HEK293T (cell line): Measurements from ENCODE around the gene EDN1.
A peak's percentile ranks its signal among the peaks of the same experiment; 100 is the strongest.

ENCODE experiments used
- CTCF ChIA-PET: fragments of 350-600 bp; formaldehyde crosslinking; extraction: SDS; loops from one replicate; lab custom pipeline; 2021; ENCODE audit warnings: antibody characterized with exemption, inconsistent platforms; lab: Yijun Ruan, JAX
- POLR2A ChIA-PET: fragments of 350-600 bp; formaldehyde crosslinking; extraction: SDS; loops from one replicate; lab custom pipeline; 2020; ENCODE audit warnings: antibody characterized with exemption, inconsistent platforms; lab: Yijun Ruan, JAX
- DNase-seq: peaks from one replicate; pipeline ENCODE4 v3.0.0; 2012; ENCODE audit warnings: mixed read lengths; ENCODE audit errors: extremely low spot score
- ARNT ChIP-seq: fragments of 450-650 bp; IDR thresholded peaks from 2 replicates; pipeline ENCODE4 v1.6.1; 2017; ENCODE audit warnings: mild to moderate bottlenecking
- BHLHE40 ChIP-seq: fragments of 450-650 bp; IDR thresholded peaks from 2 replicates; pipeline ENCODE4 v1.6.1; 2016; ENCODE audit warnings: mild to moderate bottlenecking, moderate library complexity, borderline replicate concordance
- CTBP1 ChIP-seq: fragments of 450-650 bp; IDR thresholded peaks from 2 replicates; pipeline ENCODE4 v1.6.1; 2016; ENCODE audit warnings: borderline replicate concordance
- ELF4 ChIP-seq: fragments of 450-650 bp; IDR thresholded peaks from 2 replicates; pipeline ENCODE4 v1.6.1; 2017; ENCODE audit warnings: antibody characterized with exemption
- FOXA1 ChIP-seq: fragments of 450-650 bp; IDR thresholded peaks from 2 replicates; pipeline ENCODE4 v1.6.1; 2016; ENCODE audit warnings: mild to moderate bottlenecking
- FOXK2 ChIP-seq: fragments of 450-650 bp; IDR thresholded peaks from 2 replicates; pipeline ENCODE4 v1.6.1; 2016; ENCODE audit warnings: mild to moderate bottlenecking
- FOXM1 ChIP-seq: fragments of 450-650 bp; IDR thresholded peaks from 2 replicates; pipeline ENCODE4 v1.6.1; 2017; ENCODE audit warnings: mild to moderate bottlenecking, borderline replicate concordance
- HDGF ChIP-seq: fragments of 450-650 bp; IDR thresholded peaks from 2 replicates; pipeline ENCODE4 v1.6.1; 2017; ENCODE audit warnings: antibody characterized with exemption, borderline replicate concordance
- L3MBTL2 ChIP-seq: fragments of 450-650 bp; conservative IDR thresholded peaks from 2 replicates; pipeline ENCODE4 v1.6.1; 2016; ENCODE audit warnings: mild to moderate bottlenecking
- LEF1 ChIP-seq: fragments of 450-650 bp; IDR thresholded peaks from 2 replicates; pipeline ENCODE4 v1.6.1; 2017; ENCODE audit warnings: mild to moderate bottlenecking, borderline replicate concordance
- NFRKB ChIP-seq: fragments of 450-650 bp; IDR thresholded peaks from 2 replicates; pipeline ENCODE4 v1.6.1; 2016; ENCODE audit warnings: mild to moderate bottlenecking, moderate library complexity
- PKNOX1 ChIP-seq: fragments of 450-650 bp; IDR thresholded peaks from 2 replicates; pipeline ENCODE4 v1.6.1; 2016
- SP1 ChIP-seq: fragments of 450-650 bp; IDR thresholded peaks from 2 replicates; pipeline ENCODE4 v1.6.1; 2017
- SUZ12 ChIP-seq: fragments of 450-650 bp; IDR thresholded peaks from 2 replicates; pipeline ENCODE4 v1.6.1; 2016; ENCODE audit warnings: mild to moderate bottlenecking
- TARDBP ChIP-seq: fragments of 450-650 bp; IDR thresholded peaks from 2 replicates; pipeline ENCODE4 v1.6.1; 2016
- ZNF384 ChIP-seq: fragments of 450-650 bp; IDR thresholded peaks from 2 replicates; pipeline ENCODE4 v1.6.1; 2016

Gene EDN1

GRCh38 chr6:12289933-12290820, at the start of gene EDN1:
Gene EDN1 (plus strand): TSS chr6:12290361. CDS start chr6:12290630, 269 bp downstream.
- ChIA-PET CTCF (interaction anchor here (0.6 to 4.5 kb wide), 23 partner anchors 9 to 706 kb away, joined by 3 to 53 read pairs (median 4); no protein-coding TSS in a partner anchor), POLR2A (no interaction called here)
- DNase-seq = peak; percentile 77
- no peak for TF ChIP-seq LEF1
- TF ChIP-seq PKNOX1 = no peak
- no peak for TF ChIP-seq ARNT
- no peak for TF ChIP-seq HDGF
- TF ChIP-seq SP1 = no peak
- no peak for TF ChIP-seq ELF4
- no peak for TF ChIP-seq FOXM1
- TF ChIP-seq CTBP1 = no peak
- no peak for TF ChIP-seq NFRKB
- no peak for TF ChIP-seq L3MBTL2
- TF ChIP-seq TARDBP = no peak
- TF ChIP-seq FOXA1 = no peak
- TF ChIP-seq SUZ12 = no peak
- no peak for TF ChIP-seq ZNF384

- TF ChIP-seq ELF4 (no peak), LEF1 (no peak), SP1 (no peak), ARNT (no peak), FOXK2 (no peak), FOXA1 (no peak), BHLHE40 (no peak), PKNOX1 (no peak), TARDBP (no peak)
- no peak for DNase-seq
- ChIA-PET CTCF (interaction anchor here (0.5 kb wide), 1 partner anchor 588 kb away, joined by 3 read pairs; no protein-coding TSS in a partner anchor), POLR2A (no interaction called here)
These were observed 48.5 kb upstream of the EDN1 start for GRCh38 chr6:12241493-12242175.

GRCh38 chr6:12243169-12243568, 47.0 kb upstream of the EDN1 start:
- ChIA-PET POLR2A (no interaction called here), CTCF (no interaction called here)
- TF ChIP-seq NFRKB (no peak), ARNT (no peak), FOXM1 (no peak), PKNOX1 (no peak), L3MBTL2 (no peak)
- DNase-seq = no peak

- CTCF ChIA-PET = interaction anchor here (0.6 to 1.8 kb wide), 3 partner anchors 12 to 1383 kb away, joined by 3 to 5 read pairs (median 4); no protein-coding TSS in a partner anchor
- TF ChIP-seq BHLHE40 = no peak
- no peak for TF ChIP-seq FOXM1
- TF ChIP-seq HDGF = no peak
- no peak for TF ChIP-seq NFRKB
- TF ChIP-seq ZNF384 = no peak
- TF ChIP-seq TARDBP = no peak
- TF ChIP-seq LEF1 = no peak
- TF ChIP-seq ARNT = no peak
- TF ChIP-seq FOXA1 = no peak
- no peak for TF ChIP-seq PKNOX1
- no peak for TF ChIP-seq ELF4
These were observed 44.8 kb upstream of the EDN1 start for GRCh38 chr6:12245360-12245759.

GRCh38 chr6:12245763-12246718, 44.1 kb upstream of the EDN1 start:
- DNase-seq = no peak
- peak; percentile 58; the same call in 1 of the 2 replicates for TF ChIP-seq CTBP1
- peak; percentile 67 for TF ChIP-seq PKNOX1
- no peak for TF ChIP-seq ZNF384
- TF ChIP-seq SUZ12 = no peak
- TF ChIP-seq NFRKB = no peak
- CTCF ChIA-PET = interaction anchor here (0.6 to 1.8 kb wide), 4 partner anchors 13 to 1383 kb away, joined by 3 to 5 read pairs (median 4); no protein-coding TSS in a partner anchor
- POLR2A ChIA-PET = interaction anchor here (1.4 kb wide), 1 partner anchor 13 kb away, joined by 3 read pairs; no protein-coding TSS in a partner anchor

More at GRCh38 chr6:12245360-12245759, 44.8 kb upstream of the EDN1 start:
- POLR2A ChIA-PET = interaction anchor here (1.4 kb wide), 1 partner anchor 12 kb away, joined by 3 read pairs; no protein-coding TSS in a partner anchor
- DNase-seq = no peak
